Measurements from ENCODE around the gene RNF133. TPM values are rescaled to one million over a fixed set of nuclear protein-coding genes. Genes with fewer than 3 reads are reported as not detected.

The RNF133 gene
- polyA plus RNA-seq, 1 donor (not counting 4 experiments of a cell fraction or from before 2014, with no cell fraction given): not detected

DNA sequence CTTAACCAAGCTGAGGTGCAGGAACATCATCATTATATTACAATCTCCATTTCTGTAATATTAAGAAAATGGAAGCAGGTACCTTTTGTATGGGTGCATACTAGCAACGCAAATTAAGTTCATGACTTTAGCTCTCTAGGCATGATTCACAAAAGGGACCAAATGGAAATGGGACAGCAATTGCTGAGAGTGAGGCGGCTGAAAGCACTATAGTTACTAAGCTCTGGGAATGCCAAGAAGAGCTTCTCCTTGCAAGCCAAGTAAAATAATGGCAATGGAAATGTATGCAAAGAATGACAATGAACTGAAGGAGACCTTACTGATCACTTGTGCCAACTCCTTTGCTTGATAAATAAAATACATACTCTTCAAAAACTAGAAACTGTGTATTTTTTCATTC, 40.0 kb upstream of the RNF133 start:
- Histone ChIP-seq H3K4me2 (ENCODE audit: control insufficient read depth, extremely low read depth, insufficient read depth, low read depth, low read length) (no peak overlapping the region), H3K79me2 (ENCODE audit: control insufficient read depth, insufficient read depth, low read length) (no peaks in the 10 kb centered on the region), H3K9me3 (ENCODE audit: control insufficient read depth, low read depth, low read length) (no peaks in the 10 kb centered on the region), H3K36me3 (ENCODE audit: control insufficient read depth in 2 of 2, extremely low read depth in 1 of 2, insufficient read depth in 2 of 2, low read length in 2 of 2) (no peaks in the 10 kb centered on the region), H3K27ac (ENCODE audit: control insufficient read depth, insufficient read depth, low read length) (no peak overlapping the region), H3K27me3 (ENCODE audit: control insufficient read depth, extremely low read depth, insufficient read depth, low read length) (no peaks in the 10 kb centered on the region), H3K9ac (ENCODE audit: control insufficient read depth, extremely low read depth, insufficient read depth, low read length) (no peak overlapping the region), H3K4me3 (ENCODE audit: control insufficient read depth in 2 of 3, extremely low read depth in 1 of 3, insufficient read depth in 2 of 3, low read depth in 1 of 3, low read length in 3 of 3) (no peak overlapping the region), H2AFZ (ENCODE audit: control insufficient read depth, low read length) (no peak overlapping the region), H4K20me1 (ENCODE audit: control insufficient read depth, extremely low read depth, insufficient read depth, low read length) (no peaks in the 10 kb centered on the region), H3K4me1 (ENCODE audit: control insufficient read depth, extremely low read depth, insufficient read depth, low read length) (peaks cover 4% of the 10 kb centered on the region), H3K9me1 (ENCODE audit: control insufficient read depth, extremely low read depth, insufficient read depth, low read length) (no peaks in the 10 kb centered on the region)
- dilution Hi-C loops (cut with MboI; ENCODE audit: extremely low pct_ligation_motif_present, low sequenced_read_pairs): no loop called here
- FAIRE-seq (no peak), DNase-seq (ENCODE audit: low read depth, low spot score) (no peak)
- TF ChIP-seq EZH2 (IDR thresholded peaks at IDR 0.05; ENCODE audit: low read length): no peak
- TF ChIP-seq, protein P1, sequence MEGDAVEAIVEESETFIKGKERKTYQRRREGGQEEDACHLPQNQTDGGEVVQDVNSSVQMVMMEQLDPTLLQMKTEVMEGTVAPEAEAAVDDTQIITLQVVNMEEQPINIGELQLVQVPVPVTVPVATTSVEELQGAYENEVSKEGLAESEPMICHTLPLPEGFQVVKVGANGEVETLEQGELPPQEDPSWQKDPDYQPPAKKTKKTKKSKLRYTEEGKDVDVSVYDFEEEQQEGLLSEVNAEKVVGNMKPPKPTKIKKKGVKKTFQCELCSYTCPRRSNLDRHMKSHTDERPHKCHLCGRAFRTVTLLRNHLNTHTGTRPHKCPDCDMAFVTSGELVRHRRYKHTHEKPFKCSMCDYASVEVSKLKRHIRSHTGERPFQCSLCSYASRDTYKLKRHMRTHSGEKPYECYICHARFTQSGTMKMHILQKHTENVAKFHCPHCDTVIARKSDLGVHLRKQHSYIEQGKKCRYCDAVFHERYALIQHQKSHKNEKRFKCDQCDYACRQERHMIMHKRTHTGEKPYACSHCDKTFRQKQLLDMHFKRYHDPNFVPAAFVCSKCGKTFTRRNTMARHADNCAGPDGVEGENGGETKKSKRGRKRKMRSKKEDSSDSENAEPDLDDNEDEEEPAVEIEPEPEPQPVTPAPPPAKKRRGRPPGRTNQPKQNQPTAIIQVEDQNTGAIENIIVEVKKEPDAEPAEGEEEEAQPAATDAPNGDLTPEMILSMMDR (optimal IDR thresholded peaks at IDR 0.05 in 1 of 3, IDR thresholded peaks at IDR 0.05 in 1 of 3, conservative IDR thresholded peaks at IDR 0.05 in 1 of 3; ENCODE audit: extremely low read depth in 1 of 3, insufficient read depth in 2 of 3, low read length in 3 of 3): no peak

DNA sequence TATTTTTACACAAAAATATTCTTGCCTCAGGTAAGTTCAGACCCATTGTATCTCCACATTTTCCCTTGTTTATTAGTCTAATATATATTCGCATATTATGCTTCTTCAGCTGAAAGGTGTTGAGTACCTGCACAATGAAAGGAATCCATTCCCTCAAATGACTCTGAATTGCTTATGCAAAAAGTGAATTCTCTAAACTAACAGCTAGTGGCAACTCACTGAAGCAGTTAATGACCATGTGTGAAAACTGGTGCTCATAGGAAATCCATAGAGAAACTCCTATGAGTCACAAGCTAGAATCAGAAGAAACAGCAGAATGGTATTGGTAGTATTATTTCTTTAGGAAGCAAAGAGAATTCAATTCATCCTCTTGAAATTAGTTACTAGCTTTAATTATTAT, 37.3 kb upstream of the RNF133 start:
- Histone ChIP-seq H3K36me3 (ENCODE audit: control insufficient read depth in 2 of 2, extremely low read depth in 1 of 2, insufficient read depth in 2 of 2, low read length in 2 of 2) (no peaks in the 10 kb centered on the region), H4K20me1 (ENCODE audit: control insufficient read depth, extremely low read depth, insufficient read depth, low read length) (no peaks in the 10 kb centered on the region), H3K9ac (ENCODE audit: control insufficient read depth, extremely low read depth, insufficient read depth, low read length) (no peak overlapping the region), H3K4me1 (ENCODE audit: control insufficient read depth, extremely low read depth, insufficient read depth, low read length) (no peaks in the 10 kb centered on the region), H3K79me2 (ENCODE audit: control insufficient read depth, insufficient read depth, low read length) (no peaks in the 10 kb centered on the region), H3K27ac (ENCODE audit: control insufficient read depth, insufficient read depth, low read length) (no peak overlapping the region), H3K4me2 (ENCODE audit: control insufficient read depth, extremely low read depth, insufficient read depth, low read depth, low read length) (no peak overlapping the region), H3K9me3 (ENCODE audit: control insufficient read depth, low read depth, low read length) (no peaks in the 10 kb centered on the region), H3K27me3 (ENCODE audit: control insufficient read depth, extremely low read depth, insufficient read depth, low read length) (no peaks in the 10 kb centered on the region), H3K4me3 (ENCODE audit: control insufficient read depth in 2 of 3, extremely low read depth in 1 of 3, insufficient read depth in 2 of 3, low read depth in 1 of 3, low read length in 3 of 3) (no peak overlapping the region), H3K9me1 (ENCODE audit: control insufficient read depth, extremely low read depth, insufficient read depth, low read length) (no peaks in the 10 kb centered on the region), H2AFZ (ENCODE audit: control insufficient read depth, low read length) (no peak overlapping the region)
- FAIRE-seq (no peak), DNase-seq (ENCODE audit: low read depth, low spot score) (no peak)
- no peak for TF ChIP-seq EZH2 (IDR thresholded peaks at IDR 0.05; ENCODE audit: low read length)
- TF ChIP-seq, protein P1 (optimal IDR thresholded peaks at IDR 0.05 in 1 of 3, IDR thresholded peaks at IDR 0.05 in 1 of 3, conservative IDR thresholded peaks at IDR 0.05 in 1 of 3; ENCODE audit: extremely low read depth in 1 of 3, insufficient read depth in 2 of 3, low read length in 3 of 3): no peak
- dilution Hi-C loops (cut with MboI; ENCODE audit: extremely low pct_ligation_motif_present, low sequenced_read_pairs): no loop called here

Data from keratinocyte (primary cell).